T-helper 2 cell (primary cell): ENCODE measurements around the gene IFNA5.

Experiments
- DNase-seq, 5 experiments: peaks; one replicate each; pipeline versions ENCODE4 v3.0.0 to v3.0.0-alpha.2; 2012 to 2022

IFNA5 gene

GRCh38 chr9:21294364-21294774 is 10.7 kb downstream of the IFNA5 start:
- DNase-seq, result no peak

- peak in 1 of 5 experiments; percentile 38 for DNase-seq
These were observed 15.3 kb downstream of the IFNA5 start for GRCh38 chr9:21289848-21290247.

- no peak for DNase-seq
These were observed 17.8 kb downstream of the IFNA5 start for GRCh38 chr9:21287280-21287679.

GRCh38 chr9:21286659-21287058 is 18.5 kb downstream of the IFNA5 start:
- DNase-seq, result no peak

GRCh38 chr9:21286099-21286498 is 19.0 kb downstream of the IFNA5 start:
- no peak for DNase-seq

GRCh38 chr9:21281275-21281674 is 23.8 kb downstream of the IFNA5 start:
- DNase-seq, result no peak

GRCh38 chr9:21268347-21268657 is 36.8 kb downstream of the IFNA5 start:
- DNase-seq, result no peak

GRCh38 chr9:21267485-21268346 is 37.4 kb downstream of the IFNA5 start:
- no peak for DNase-seq

- DNase-seq, result no peak
These were observed 38.2 kb downstream of the IFNA5 start for GRCh38 chr9:21266733-21267484.

GRCh38 chr9:21265421-21266189 is 39.5 kb downstream of the IFNA5 start:
- no peak for DNase-seq

GRCh38 chr9:21255538-21256212 is 49.4 kb downstream of the IFNA5 start:
- no peak for DNase-seq
